HCT116 (cell line): ENCODE data around the gene PSME3IP1. TPM values are rescaled to one million over a fixed set of nuclear protein-coding genes. Genes with fewer than 3 reads are reported as not detected.

Experiments used
- ATAC-seq: fragments of 200-7000 bp; cut with Tn5 transposase; 2 replicates; pipeline ENCODE4 v1.9.1; 2020; ENCODE audit warnings: mild to moderate bottlenecking, moderate library complexity
- BruUV-seq: library from RNA; stranded (reverse); fragments of 400-500 nt; replicated peaks from 2 replicates; lab custom pipeline; 2021; lab: Mats Ljungman, UMichigan
- CTCF ChIA-PET: fragments of 300-600 bp; sonication (Branson Sonifier 250); formaldehyde crosslinking; loops from one replicate; lab custom pipeline; 2021; ENCODE audit warnings: antibody characterized with exemption; lab: Charles Lee
- POLR2A ChIA-PET: fragments of 300-600, 350-600 bp; sonication (Branson Sonifier 250); formaldehyde crosslinking; loops from one replicate; lab custom pipeline; 2021; ENCODE audit warnings: antibody characterized with exemption; lab: Charles Lee
- RAD21 ChIA-PET, 2 experiments: fragments of 300-600 bp; sonication (Branson Sonifier 250); formaldehyde crosslinking; loops; one replicate each; lab custom pipeline; 2023; ENCODE audit warnings: low total read pairs in 2 of 2; ENCODE audit not compliant: uncharacterized antibody in 2 of 2, unreplicated experiment in 2 of 2, low non-redundant PET in 1 of 2; lab: Charles Lee
- DNase-seq: peaks from one replicate; pipeline ENCODE4 v3.0.0-alpha.2; 2010; ENCODE audit warnings: low read depth, low spot score
- H2AFZ ChIP-seq: fragments of 200-600 bp; shearing (Covaris generic), sonication (generic); 2 replicates; pipeline ENCODE4 v1.6.1; 2017; ENCODE audit warnings: low read depth, mixed run types, mixed read lengths, antibody characterized with exemption, low read length; ENCODE audit not compliant: poor library complexity, severe bottlenecking
- H3K27ac ChIP-seq: 2 replicates; pipeline ENCODE4 v1.5.1; 2012; ENCODE audit warnings: low read depth, low read length
- H3K27me3 ChIP-seq: fragments of 200-600 bp; sonication (generic); 2 replicates; pipeline ENCODE4 v1.6.1; 2016; ENCODE audit warnings: mixed run types, low read length, mixed read lengths; ENCODE audit not compliant: insufficient read depth
- H3K36me3 ChIP-seq, 2 experiments: fragments of 200-500 bp in 1 of 2; fragments of 200-600 bp in 1 of 2; sonication (Bioruptor generic) in 1 of 2; sonication (generic) in 1 of 2; 2 replicates each; pipeline versions ENCODE4 v1.5.1 to v1.6.1; 2014 to 2016; ENCODE audit warnings: low read length in 2 of 2, inconsistent platforms in 1 of 2, mixed read lengths in 1 of 2, mixed run types in 1 of 2; ENCODE audit not compliant: insufficient read depth in 2 of 2, control insufficient read depth in 1 of 2
- H3K4me1 ChIP-seq, 2 experiments: fragments of 200-600 bp in 1 of 2; sonication (generic) in 1 of 2; 2 replicates each; pipeline versions ENCODE4 v1.5.1 to v1.6.1; 2012 to 2017; ENCODE audit warnings: low read length in 2 of 2, inconsistent platforms in 1 of 2, mild to moderate bottlenecking in 1 of 2, mixed read lengths in 1 of 2, mixed run types in 1 of 2, moderate library complexity in 1 of 2; ENCODE audit not compliant: insufficient read depth in 2 of 2, control insufficient read depth in 1 of 2
- H3K4me2 ChIP-seq: fragments of 200-600 bp; sonication (generic); 2 replicates; pipeline ENCODE4 v1.6.1; 2017; ENCODE audit warnings: mixed run types, low read length, mixed read lengths
- H3K4me3 ChIP-seq, 2 experiments: fragments of 200-600 bp in 1 of 2; sonication (generic) in 1 of 2; replicated peaks in 1 of 2; 2 replicates each; pipeline ENCODE4 v1.5.1; 2011 to 2016; ENCODE audit warnings: low read length in 2 of 2, control low read depth in 1 of 2, low read depth in 1 of 2, mild to moderate bottlenecking in 1 of 2, mixed read lengths in 1 of 2, mixed run types in 1 of 2
- H3K79me2 ChIP-seq: fragments of 200-600 bp; sonication (generic); 2 replicates; pipeline ENCODE4 v1.6.1; 2017; ENCODE audit warnings: mild to moderate bottlenecking, mixed run types, low read length, moderate library complexity, mixed read lengths; ENCODE audit not compliant: insufficient read depth
- H3K9ac ChIP-seq: fragments of 200-600 bp; sonication (generic); 2 replicates; pipeline ENCODE4 v1.6.1; 2016; ENCODE audit warnings: low read length, mixed read lengths
- H3K9me2 ChIP-seq: fragments of 200-600 bp; sonication (generic), shearing (Covaris generic); 2 replicates; pipeline ENCODE4 v1.6.1; 2017; ENCODE audit warnings: mixed run types, mild to moderate bottlenecking, moderate library complexity; ENCODE audit not compliant: insufficient read depth
- H3K9me3 ChIP-seq, 2 experiments: fragments of 200-500 bp in 1 of 2; fragments of 200-600 bp in 1 of 2; sonication (Bioruptor generic) in 1 of 2; sonication (generic) in 1 of 2; 2 replicates each; pipeline ENCODE4 v1.6.1; 2014 to 2017; ENCODE audit warnings: low read length in 2 of 2, mixed read lengths in 2 of 2, inconsistent platforms in 1 of 2, low read depth in 1 of 2, mild to moderate bottlenecking in 1 of 2, mixed run types in 1 of 2, moderate library complexity in 1 of 2; ENCODE audit not compliant: control insufficient read depth in 1 of 2, insufficient read depth in 1 of 2
- H4K20me1 ChIP-seq: fragments of 200-600 bp; sonication (generic), shearing (Covaris generic); 2 replicates; pipeline ENCODE4 v1.6.1; 2017; ENCODE audit warnings: mixed run types, mild to moderate bottlenecking, moderate library complexity; ENCODE audit not compliant: insufficient read depth
- ATF3 ChIP-seq: IDR thresholded peaks from 2 replicates; pipeline ENCODE4 v1.6.1; 2012
- CBX3 ChIP-seq: IDR thresholded peaks from 2 replicates; pipeline ENCODE4 v1.6.1; 2012; ENCODE audit warnings: low read depth
- CEBPB ChIP-seq: IDR thresholded peaks from 2 replicates; pipeline ENCODE4 v1.6.1; 2012; ENCODE audit warnings: low read depth
- ELF1 ChIP-seq: IDR thresholded peaks from 2 replicates; pipeline ENCODE4 v1.6.1; 2012; ENCODE audit warnings: low read depth, borderline replicate concordance
- EZH2 ChIP-seq: fragments of 200-600 bp; sonication (generic); IDR thresholded peaks from 2 replicates; pipeline ENCODE4 v1.6.1; 2017; ENCODE audit warnings: antibody characterized with exemption, mixed run types
- FOSL1 ChIP-seq: IDR thresholded peaks from 2 replicates; pipeline ENCODE4 v1.6.1; 2012; ENCODE audit warnings: low read depth
- JUND ChIP-seq: IDR thresholded peaks from 2 replicates; pipeline ENCODE4 v1.6.1; 2012
- MAX ChIP-seq: IDR thresholded peaks from 2 replicates; pipeline ENCODE4 v1.6.1; 2012
- POLR2A ChIP-seq: IDR thresholded peaks from 2 replicates; pipeline ENCODE4 v1.7.0; 2011; ENCODE audit warnings: borderline replicate concordance; ENCODE audit not compliant: insufficient read depth, insufficient read length; ENCODE audit errors: extremely low read depth
- RAD21 ChIP-seq: IDR thresholded peaks from 2 replicates; pipeline ENCODE4 v1.6.1; 2012; ENCODE audit warnings: low read depth, mild to moderate bottlenecking
- TCF7L2 ChIP-seq: IDR thresholded peaks from 2 replicates; pipeline ENCODE4 v1.7.0; 2011; ENCODE audit warnings: borderline replicate concordance, inconsistent platforms; ENCODE audit not compliant: insufficient read depth, insufficient read length; ENCODE audit errors: extremely low read depth
- YY1 ChIP-seq: IDR thresholded peaks from 2 replicates; pipeline ENCODE4 v1.6.1; 2011; ENCODE audit warnings: low read length, low read depth, moderate library complexity, mild to moderate bottlenecking; ENCODE audit not compliant: insufficient replicate concordance; ENCODE audit errors: extremely low read depth
- ZBTB33 ChIP-seq: IDR thresholded peaks from 2 replicates; pipeline ENCODE4 v1.6.1; 2011; ENCODE audit warnings: mild to moderate bottlenecking, low read length, moderate library complexity; ENCODE audit not compliant: insufficient replicate concordance; ENCODE audit errors: extremely low read depth
- ZNF274 ChIP-seq: fragments of 200-500 bp; sonication (Bioruptor generic); IDR thresholded peaks from 2 replicates; pipeline ENCODE4 v1.6.1; 2014; ENCODE audit warnings: mild to moderate bottlenecking, low read depth, low read length, inconsistent platforms
- intact Hi-C: fragments of 100-400 bp; cut with micrococcal nuclease; formaldehyde crosslinking; loops from 2 replicates; pipeline ENCODE4 v1.10.0; 2022
- total RNA-seq: library from RNA; stranded (reverse); gene quantifications from one replicate; pipeline ENCODE4 v1.2.1, GENCODE V29; 2021; ENCODE audit not compliant: unreplicated experiment
- TF ChIP-seq, protein P1 (sequence below), 3 experiments: fragments of 200-600 bp in 1 of 3; sonication (generic) in 1 of 3; IDR thresholded peaks in 2 of 3; conservative IDR thresholded peaks in 1 of 3; 2 replicates each; pipeline ENCODE4 v1.5.1; 2012 to 2017; ENCODE audit warnings: low read depth in 2 of 3, low read length in 2 of 3, antibody characterized with exemption in 1 of 3, borderline replicate concordance in 1 of 3, control low read depth in 1 of 3, mild to moderate bottlenecking in 1 of 3, mixed read lengths in 1 of 3, mixed run types in 1 of 3, moderate library complexity in 1 of 3; ENCODE audit not compliant: insufficient read depth in 1 of 3

The PSME3IP1 gene
- total RNA-seq, 1 experiment from 2014 or later = 88.5 TPM

GRCh38 chr16:57225978-57226377 is 40.1 kb upstream of the PSME3IP1 start:
- H3K79me2 ChIP-seq = no peaks in the 10 kb centered on the region
- H4K20me1 ChIP-seq = no peaks in the 10 kb centered on the region
- H3K9ac ChIP-seq = no peak overlapping the region
- H3K36me3 ChIP-seq = peaks cover 38 to 44% of the 10 kb centered on the region in 2 experiments
- no peak for ATAC-seq
- H2AFZ ChIP-seq = no peak overlapping the region
- DNase-seq = no peak
- CTCF ChIA-PET = no interaction called here
- no peaks in the 10 kb centered on the region for H3K27me3 ChIP-seq
- BruUV-seq = no TSS peak
- no peak overlapping the region for H3K27ac ChIP-seq
- RAD21 ChIA-PET = no interaction called here
- POLR2A ChIA-PET = no interaction called here
- H3K4me2 ChIP-seq = no peak overlapping the region
- H3K9me2 ChIP-seq = no peaks in the 10 kb centered on the region; the same call in 1 of the 2 replicates
- no peaks in the 10 kb centered on the region for H3K9me3 ChIP-seq
- TF ChIP-seq CBX3 = no peak
- no peak for TF ChIP-seq JUND
- TF ChIP-seq CEBPB = no peak
- TF ChIP-seq FOSL1 = no peak
- H3K4me1 ChIP-seq = peaks cover 0 to 6% of the 10 kb centered on the region in 2 experiments; a peak in 1 of 4 replicates
- intact Hi-C loops = no loop called here
- H3K4me3 ChIP-seq = no peak overlapping the region

- ATAC-seq = no peak
- TF ChIP-seq JUND (no peak), ATF3 (no peak), EZH2 (no peak), RAD21 (no peak), YY1 (no peak), POLR2A (no peak), ZNF274 (no peak), MAX (no peak), ELF1 (no peak), ZBTB33 (no peak), TCF7L2 (no peak)
- TF ChIP-seq, protein P1, sequence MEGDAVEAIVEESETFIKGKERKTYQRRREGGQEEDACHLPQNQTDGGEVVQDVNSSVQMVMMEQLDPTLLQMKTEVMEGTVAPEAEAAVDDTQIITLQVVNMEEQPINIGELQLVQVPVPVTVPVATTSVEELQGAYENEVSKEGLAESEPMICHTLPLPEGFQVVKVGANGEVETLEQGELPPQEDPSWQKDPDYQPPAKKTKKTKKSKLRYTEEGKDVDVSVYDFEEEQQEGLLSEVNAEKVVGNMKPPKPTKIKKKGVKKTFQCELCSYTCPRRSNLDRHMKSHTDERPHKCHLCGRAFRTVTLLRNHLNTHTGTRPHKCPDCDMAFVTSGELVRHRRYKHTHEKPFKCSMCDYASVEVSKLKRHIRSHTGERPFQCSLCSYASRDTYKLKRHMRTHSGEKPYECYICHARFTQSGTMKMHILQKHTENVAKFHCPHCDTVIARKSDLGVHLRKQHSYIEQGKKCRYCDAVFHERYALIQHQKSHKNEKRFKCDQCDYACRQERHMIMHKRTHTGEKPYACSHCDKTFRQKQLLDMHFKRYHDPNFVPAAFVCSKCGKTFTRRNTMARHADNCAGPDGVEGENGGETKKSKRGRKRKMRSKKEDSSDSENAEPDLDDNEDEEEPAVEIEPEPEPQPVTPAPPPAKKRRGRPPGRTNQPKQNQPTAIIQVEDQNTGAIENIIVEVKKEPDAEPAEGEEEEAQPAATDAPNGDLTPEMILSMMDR (IDR thresholded peaks at IDR 0.05 in 2 of 3, conservative IDR thresholded peaks at IDR 0.05 in 1 of 3; ENCODE audit: borderline replicate concordance in 1 of 3, insufficient read depth in 1 of 3, low read depth in 2 of 3, low read length in 2 of 3) = no peak
Observed at GRCh38 chr16:57224651-57225335, 39.0 kb upstream of the PSME3IP1 start.

More at GRCh38 chr16:57224651-57225335, 39.0 kb upstream of the PSME3IP1 start:
- no peak overlapping the region for H3K4me2 ChIP-seq
- H3K4me3 ChIP-seq = no peak overlapping the region
- H3K27me3 ChIP-seq = no peaks in the 10 kb centered on the region
- H3K36me3 ChIP-seq = peaks cover 41 to 44% of the 10 kb centered on the region in 2 experiments
- ChIA-PET POLR2A (no interaction called here), CTCF (no interaction called here), RAD21 (no interaction called here)
- H4K20me1 ChIP-seq = no peaks in the 10 kb centered on the region
- H3K79me2 ChIP-seq = no peaks in the 10 kb centered on the region
- H3K4me1 ChIP-seq = peaks cover 0 to 6% of the 10 kb centered on the region in 2 experiments; a peak in 1 of 4 replicates
- BruUV-seq = no TSS peak
- H3K9me3 ChIP-seq = no peaks in the 10 kb centered on the region
- intact Hi-C loops = no loop called here
- no peak overlapping the region for H3K27ac ChIP-seq
- no peaks in the 10 kb centered on the region; the same call in 1 of the 2 replicates for H3K9me2 ChIP-seq
- H2AFZ ChIP-seq = no peak overlapping the region
- no peak for DNase-seq
- H3K9ac ChIP-seq = no peak overlapping the region
